ENCODE results near the gene FZD4. TPM values are rescaled to one million over a fixed set of nuclear protein-coding genes. Genes with fewer than 3 reads are reported as not detected.
"Not testable (repeated sequence)": the region's sequence is repeated elsewhere in the genome, so short reads cannot be mapped to it uniquely, and the experiment has no call there.

Gene FZD4
- total RNA-seq, 1 experiment from 2014 or later = 6.1 TPM

- H3K4me3 ChIP-seq = no peak overlapping the region
- H3K36me3 ChIP-seq = no peaks in the 10 kb centered on the region
- peak overlapping the region; percentile 92; the same call in 1 of the 2 replicates for H3K27ac ChIP-seq
- H3K9me3 ChIP-seq (replicated peaks) = no peaks in the 10 kb centered on the region
- peaks cover 53% of the 10 kb centered on the region for H3K4me1 ChIP-seq
- H3K27me3 ChIP-seq = no peaks in the 10 kb centered on the region
- DNase-seq = no peak
Observed at GRCh38 chr11:86917589-86917988, 37.6 kb downstream of the FZD4 start.

GRCh38 chr11:86916330-86916729 lies 38.9 kb downstream of the FZD4 start:
- peak overlapping the region; percentile 92 for H3K27ac ChIP-seq
- H3K4me1 ChIP-seq = peaks cover 53% of the 10 kb centered on the region
- H3K4me3 ChIP-seq = no peak overlapping the region
- H3K27me3 ChIP-seq = no peaks in the 10 kb centered on the region
- H3K36me3 ChIP-seq = no peaks in the 10 kb centered on the region
- peaks cover 9% of the 10 kb centered on the region; the same call in 1 of the 2 replicates for H3K9me3 ChIP-seq (replicated peaks)
- DNase-seq = peak; percentile 85 to 92

GRCh38 chr11:86915850-86916249 lies 39.3 kb downstream of the FZD4 start:
- peaks cover 53% of the 10 kb centered on the region for H3K4me1 ChIP-seq
- H3K4me3 ChIP-seq; H3K27me3 ChIP-seq; H3K9me3 ChIP-seq (replicated peaks); H3K36me3 ChIP-seq; DNase-seq: not testable (repeated sequence)
- H3K27ac ChIP-seq = peak overlapping the region; percentile 92

- no peak overlapping the region for H3K4me3 ChIP-seq
- no peaks in the 10 kb centered on the region for H3K27me3 ChIP-seq
- peak; percentile 83 to 95 for DNase-seq
- no peaks in the 10 kb centered on the region for H3K36me3 ChIP-seq
- peaks cover 53% of the 10 kb centered on the region for H3K4me1 ChIP-seq
- peaks cover 10% of the 10 kb centered on the region; the same call in 1 of the 2 replicates for H3K9me3 ChIP-seq (replicated peaks)
- peak overlapping the region; percentile 92 for H3K27ac ChIP-seq
Observed at GRCh38 chr11:86914865-86915519, 40.2 kb downstream of the FZD4 start.

- Histone ChIP-seq H3K36me3 (no peaks in the 10 kb centered on the region), H3K4me1 (peaks cover 30% of the 10 kb centered on the region), H3K9me3 (replicated peaks) (peaks cover 10% of the 10 kb centered on the region; the same call in 1 of the 2 replicates), H3K27ac (no peak overlapping the region), H3K27me3 (no peaks in the 10 kb centered on the region), H3K4me3 (no peak overlapping the region)
- no peak for DNase-seq
Observed at GRCh38 chr11:86912238-86912637, 43.0 kb downstream of the FZD4 start.

- Histone ChIP-seq H3K4me3 (no peak overlapping the region), H3K36me3 (no peaks in the 10 kb centered on the region), H3K4me1 (peaks cover 14% of the 10 kb centered on the region), H3K9me3 (replicated peaks) (peaks cover 10% of the 10 kb centered on the region; the same call in 1 of the 2 replicates), H3K27ac (no peak overlapping the region), H3K27me3 (no peaks in the 10 kb centered on the region)
- DNase-seq = no peak
Observed at GRCh38 chr11:86910592-86910991, 44.6 kb downstream of the FZD4 start.

GRCh38 chr11:86906198-86906597 lies 49.0 kb downstream of the FZD4 start:
- H3K9me3 ChIP-seq (replicated peaks) = peaks cover 10% of the 10 kb centered on the region
- no peak overlapping the region for H3K4me3 ChIP-seq
- H3K4me1 ChIP-seq = peaks cover 21% of the 10 kb centered on the region
- H3K27me3 ChIP-seq = no peaks in the 10 kb centered on the region
- H3K36me3 ChIP-seq = no peaks in the 10 kb centered on the region
- no peak for DNase-seq
- H3K27ac ChIP-seq = no peak overlapping the region

GRCh38 chr11:86905252-86905651 lies 49.9 kb downstream of the FZD4 start:
- no peak for DNase-seq
- Histone ChIP-seq H3K4me3 (no peak overlapping the region), H3K9me3 (replicated peaks) (peaks cover 10% of the 10 kb centered on the region), H3K36me3 (no peaks in the 10 kb centered on the region), H3K27ac (no peak overlapping the region), H3K4me1 (peaks cover 24% of the 10 kb centered on the region), H3K27me3 (no peaks in the 10 kb centered on the region)

- H3K36me3 ChIP-seq = no peaks in the 10 kb centered on the region
- H3K9me3 ChIP-seq (replicated peaks) = peaks cover 10% of the 10 kb centered on the region
- no peaks in the 10 kb centered on the region for H3K27me3 ChIP-seq
- DNase-seq = no peak
- no peak overlapping the region for H3K27ac ChIP-seq
- no peak overlapping the region for H3K4me3 ChIP-seq
- peaks cover 24% of the 10 kb centered on the region for H3K4me1 ChIP-seq
Observed at GRCh38 chr11:86904001-86904400, 51.2 kb downstream of the FZD4 start.

GRCh38 chr11:86902345-86902744 lies 52.9 kb downstream of the FZD4 start:
- DNase-seq = no peak
- no peaks in the 10 kb centered on the region for H3K36me3 ChIP-seq
- peak overlapping the region; percentile 80 for H3K27ac ChIP-seq
- H3K27me3 ChIP-seq = no peaks in the 10 kb centered on the region
- H3K4me3 ChIP-seq = no peak overlapping the region
- H3K4me1 ChIP-seq = peaks cover 28% of the 10 kb centered on the region
- peaks cover 10% of the 10 kb centered on the region; the same call in 1 of the 2 replicates for H3K9me3 ChIP-seq (replicated peaks)

- Histone ChIP-seq H3K36me3 (no peaks in the 10 kb centered on the region), H3K4me3 (no peak overlapping the region), H3K27ac (peak overlapping the region; percentile 80), H3K9me3 (replicated peaks) (peaks cover 10% of the 10 kb centered on the region; the same call in 1 of the 2 replicates), H3K27me3 (no peaks in the 10 kb centered on the region), H3K4me1 (peaks cover 36% of the 10 kb centered on the region)
- DNase-seq = peak; percentile 38 to 74
Observed at GRCh38 chr11:86901599-86901998, 53.6 kb downstream of the FZD4 start.

GRCh38 chr11:86900162-86900561 lies 55.0 kb downstream of the FZD4 start:
- DNase-seq = no peak
- no peaks in the 10 kb centered on the region for H3K36me3 ChIP-seq
- H3K4me3 ChIP-seq = no peak overlapping the region
- H3K27me3 ChIP-seq = no peaks in the 10 kb centered on the region
- H3K9me3 ChIP-seq (replicated peaks) = peaks cover 10% of the 10 kb centered on the region; the same call in 1 of the 2 replicates
- peaks cover 45% of the 10 kb centered on the region for H3K4me1 ChIP-seq
- no peak overlapping the region for H3K27ac ChIP-seq

GRCh38 chr11:86898689-86899088 lies 56.5 kb downstream of the FZD4 start:
- Histone ChIP-seq H3K36me3 (no peaks in the 10 kb centered on the region), H3K27me3 (no peaks in the 10 kb centered on the region), H3K9me3 (replicated peaks) (peaks cover 10% of the 10 kb centered on the region; the same call in 1 of the 2 replicates), H3K4me1 (peaks cover 51% of the 10 kb centered on the region), H3K4me3 (no peak overlapping the region), H3K27ac (no peak overlapping the region)
- DNase-seq = no peak

- DNase-seq = peak; percentile 66 to 94
- no peaks in the 10 kb centered on the region for H3K27me3 ChIP-seq
- H3K4me1 ChIP-seq = peaks cover 38% of the 10 kb centered on the region
- H3K9me3 ChIP-seq (replicated peaks) = no peaks in the 10 kb centered on the region
- peak overlapping the region; percentile 19 for H3K4me3 ChIP-seq
- no peaks in the 10 kb centered on the region for H3K36me3 ChIP-seq
- H3K27ac ChIP-seq = peak overlapping the region; percentile 81
Observed at GRCh38 chr11:86896441-86896841, 58.8 kb downstream of the FZD4 start.

Data from SJCRH30 (cell line).